Psoas muscle (tissue), 8 donors: ENCODE results near the gene ITGA1. TPM values are rescaled to one million over a fixed set of nuclear protein-coding genes. Genes with fewer than 3 reads are reported as not detected.

Experiments
- ATAC-seq, 4 donors: fragments of 200-7000 bp; cut with Tn5 transposase; one replicate each; pipeline ENCODE4 v1.9.1; 2020; ENCODE audit warnings: moderate library complexity in 3 of 4, mild to moderate bottlenecking in 2 of 4
- DNase-seq, 2 donors: peaks; one replicate each; pipeline ENCODE4 v3.0.0-alpha.2; 2020
- H3K27ac ChIP-seq: fragments of 200-600 bp; one replicate; pipeline ENCODE4 v1.8.0; 2022
- H3K27me3 ChIP-seq, 3 donors: fragments of 200-600 bp in 1 of 3; one replicate each; pipeline versions ENCODE4 v1.6.1 to v1.8.0; 2013 to 2022; ENCODE audit warnings: low read length in 2 of 3, mild to moderate bottlenecking in 2 of 3, moderate library complexity in 1 of 3; ENCODE audit not compliant: insufficient read depth in 3 of 3
- H3K36me3 ChIP-seq, 2 donors: fragments of 200-600 bp in 1 of 2; one replicate each; pipeline versions ENCODE4 v1.6.1 to v1.8.0; 2013 to 2022; ENCODE audit warnings: low read depth in 1 of 2, mild to moderate bottlenecking in 1 of 2, moderate library complexity in 1 of 2; ENCODE audit not compliant: insufficient read depth in 1 of 2
- H3K4me1 ChIP-seq: fragments of 200-600 bp; one replicate; pipeline ENCODE4 v1.8.0; 2022
- H3K4me3 ChIP-seq: fragments of 200-600 bp; one replicate; pipeline ENCODE4 v1.8.0; 2022; ENCODE audit warnings: mild to moderate bottlenecking
- H3K9me3 ChIP-seq: fragments of 200-600 bp; one replicate; pipeline ENCODE4 v1.8.0; 2022
- WGBS, 3 donors: extraction: QIAGEN DNeasy Blood & Tissue Kit; methylation state at CpG; one replicate each; pipeline versions ENCODE4 v1.1.6 to v1.1.7; 2013; 5-methylcytosine and 5-hydroxymethylcytosine counted together
- intact Hi-C, 2 donors: fragments of 100-400 bp; cut with DNase I; formaldehyde crosslinking; loops; one replicate each; pipeline versions ENCODE4 v1.11.0 to v1.14.2; 2022
- polyA plus RNA-seq, 3 donors: library from polyadenylated mRNA; stranded (reverse); fragments of 200-250 nt; gene quantifications; one replicate each; pipeline ENCODE4 v1.2.3, GENCODE V29; 2013
- total RNA-seq, 4 donors: library from RNA; stranded (reverse); fragmentation: NEBNext Ultra II Directional in 2 of 4; extraction: Animal tissue kit (Norgen Biotek cat#: 25700) in 2 of 4; gene quantifications; one replicate each; pipeline versions ENCODE4 v1.2.1 to v1.2.4, GENCODE V29; 2021 to 2023
- TF ChIP-seq, protein P1 (sequence below): fragments of 200-600 bp; IDR thresholded peaks from one replicate; pipeline ENCODE4 v1.8.0; 2022; ENCODE audit warnings: antibody characterized with exemption
- donor health status: healthy with polysubstance abuse.
- donor health status: DM: no; HTN: no; CAD: no; lungs with moderate emphysema.
- donor health status: Bipolar disorder and iron deficiency.
- donor health status: healthy.
- donor health status: DM: yes; HTN: yes; CAD: no.
- donor health status: DM: no; HTN: no; CAD: no.
- donor health status: DM: no; HTN: no; CAD: no.
- donor health status: DM: yes; HTN: yes; CAD: no.

ITGA1 gene
- total and polyA plus RNA-seq, 7 donors, result 3.4 to 29.3 (median 13.0) TPM

DNA sequence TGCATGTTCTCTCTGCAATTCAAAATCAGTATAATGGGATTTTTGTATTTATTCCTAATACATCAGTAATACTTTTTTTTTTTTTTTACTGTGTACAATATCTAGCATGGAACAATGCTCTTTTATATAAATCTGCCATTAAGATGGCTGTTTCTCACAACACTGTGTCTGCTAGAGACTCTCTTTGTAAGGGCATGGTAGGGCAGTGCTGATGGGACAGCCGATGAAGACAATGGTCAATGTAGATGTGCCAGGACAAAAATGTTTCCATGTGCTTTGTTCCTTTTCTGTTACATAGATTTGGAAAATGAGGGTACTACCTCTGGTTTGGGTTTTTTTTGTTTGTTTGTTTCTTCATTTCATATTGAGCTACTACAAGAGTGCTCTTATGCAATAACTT, 106.1 kb downstream of the ITGA1 start:
- DNase-seq (no peak), ATAC-seq (no peak)
- peaks cover 7% of the 10 kb centered on the region for H3K4me1 ChIP-seq
- intact Hi-C loops, result no loop called here
- TF ChIP-seq, protein P1, sequence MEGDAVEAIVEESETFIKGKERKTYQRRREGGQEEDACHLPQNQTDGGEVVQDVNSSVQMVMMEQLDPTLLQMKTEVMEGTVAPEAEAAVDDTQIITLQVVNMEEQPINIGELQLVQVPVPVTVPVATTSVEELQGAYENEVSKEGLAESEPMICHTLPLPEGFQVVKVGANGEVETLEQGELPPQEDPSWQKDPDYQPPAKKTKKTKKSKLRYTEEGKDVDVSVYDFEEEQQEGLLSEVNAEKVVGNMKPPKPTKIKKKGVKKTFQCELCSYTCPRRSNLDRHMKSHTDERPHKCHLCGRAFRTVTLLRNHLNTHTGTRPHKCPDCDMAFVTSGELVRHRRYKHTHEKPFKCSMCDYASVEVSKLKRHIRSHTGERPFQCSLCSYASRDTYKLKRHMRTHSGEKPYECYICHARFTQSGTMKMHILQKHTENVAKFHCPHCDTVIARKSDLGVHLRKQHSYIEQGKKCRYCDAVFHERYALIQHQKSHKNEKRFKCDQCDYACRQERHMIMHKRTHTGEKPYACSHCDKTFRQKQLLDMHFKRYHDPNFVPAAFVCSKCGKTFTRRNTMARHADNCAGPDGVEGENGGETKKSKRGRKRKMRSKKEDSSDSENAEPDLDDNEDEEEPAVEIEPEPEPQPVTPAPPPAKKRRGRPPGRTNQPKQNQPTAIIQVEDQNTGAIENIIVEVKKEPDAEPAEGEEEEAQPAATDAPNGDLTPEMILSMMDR, result no peak
- no peak overlapping the region for H3K4me3 ChIP-seq
- WGBS, 3 donors, result 40 to 71% (median 55%) methylated on average over 1 of the region's 1 CpG
- no peak overlapping the region for H3K27ac ChIP-seq
- no peaks in the 10 kb centered on the region for H3K9me3 ChIP-seq
- peaks cover 0 to under 1% of the 10 kb centered on the region in 2 donors for H3K36me3 ChIP-seq
- no peaks in the 10 kb centered on the region for H3K27me3 ChIP-seq

DNA sequence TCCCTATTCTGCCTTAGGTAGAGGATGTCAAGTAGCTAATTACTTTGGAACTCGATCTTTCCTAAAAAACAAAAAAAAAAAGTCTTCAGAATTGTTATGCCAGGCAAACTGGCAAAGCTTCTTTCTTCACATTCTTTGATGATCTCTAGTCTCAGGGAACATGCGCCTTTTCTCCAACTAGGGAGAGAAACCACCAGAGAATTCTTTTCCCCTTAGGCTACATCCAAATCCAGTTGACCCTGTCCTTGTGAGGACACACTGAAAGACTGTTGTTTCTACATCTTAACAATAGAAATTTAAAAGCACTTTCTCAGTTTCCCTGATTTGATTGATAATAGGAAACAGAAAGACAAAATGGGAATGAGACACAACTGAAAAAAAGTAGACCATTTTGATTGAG, 106.7 kb downstream of the ITGA1 start:
- no peak overlapping the region for H3K27ac ChIP-seq
- intact Hi-C loops, result no loop called here

DNA sequence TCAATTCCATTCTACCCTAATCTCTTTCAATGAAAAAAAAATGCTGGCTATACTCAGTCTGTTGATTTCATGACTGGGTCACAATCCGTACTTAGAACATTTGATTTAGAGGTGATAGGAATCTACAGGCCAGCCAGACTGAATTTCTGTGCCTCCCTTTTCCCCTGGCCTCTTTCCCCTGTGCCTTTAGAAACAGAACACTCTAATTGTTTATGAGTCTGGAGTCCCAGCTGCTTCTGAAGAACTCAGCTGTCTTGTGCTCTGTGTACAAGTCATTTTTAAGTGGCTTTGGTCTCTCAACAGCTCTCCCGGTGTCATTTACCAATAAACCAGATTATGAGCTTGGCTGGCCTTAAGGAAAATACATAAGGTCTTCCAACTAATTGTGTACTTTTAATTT, 107.4 kb downstream of the ITGA1 start:
- Histone ChIP-seq H3K27ac (no peak overlapping the region), H3K27me3 (no peaks in the 10 kb centered on the region), H3K4me1 (peaks cover 7% of the 10 kb centered on the region), H3K9me3 (no peaks in the 10 kb centered on the region), H3K4me3 (no peak overlapping the region), H3K36me3 (no peaks in the 10 kb centered on the region)
- intact Hi-C loops, result no loop called here
- TF ChIP-seq, protein P1, result no peak
- WGBS, 3 donors, result 22 to 48% (median 27%) methylated on average over 2 of the region's 2 CpGs
- ATAC-seq, result no peak
- DNase-seq, result no peak

More for the DNA sequence above, 106.7 kb downstream of the ITGA1 start:
- no peak for DNase-seq
- TF ChIP-seq, protein P1, result no peak
- 55 to 84% (median 56%) methylated on average over 2 of the region's 2 CpGs for WGBS, 3 donors
- Histone ChIP-seq H3K27me3 (no peaks in the 10 kb centered on the region), H3K36me3 (no peaks in the 10 kb centered on the region), H3K4me3 (no peak overlapping the region), H3K9me3 (no peaks in the 10 kb centered on the region), H3K4me1 (peaks cover 7% of the 10 kb centered on the region)
- no peak for ATAC-seq

DNA sequence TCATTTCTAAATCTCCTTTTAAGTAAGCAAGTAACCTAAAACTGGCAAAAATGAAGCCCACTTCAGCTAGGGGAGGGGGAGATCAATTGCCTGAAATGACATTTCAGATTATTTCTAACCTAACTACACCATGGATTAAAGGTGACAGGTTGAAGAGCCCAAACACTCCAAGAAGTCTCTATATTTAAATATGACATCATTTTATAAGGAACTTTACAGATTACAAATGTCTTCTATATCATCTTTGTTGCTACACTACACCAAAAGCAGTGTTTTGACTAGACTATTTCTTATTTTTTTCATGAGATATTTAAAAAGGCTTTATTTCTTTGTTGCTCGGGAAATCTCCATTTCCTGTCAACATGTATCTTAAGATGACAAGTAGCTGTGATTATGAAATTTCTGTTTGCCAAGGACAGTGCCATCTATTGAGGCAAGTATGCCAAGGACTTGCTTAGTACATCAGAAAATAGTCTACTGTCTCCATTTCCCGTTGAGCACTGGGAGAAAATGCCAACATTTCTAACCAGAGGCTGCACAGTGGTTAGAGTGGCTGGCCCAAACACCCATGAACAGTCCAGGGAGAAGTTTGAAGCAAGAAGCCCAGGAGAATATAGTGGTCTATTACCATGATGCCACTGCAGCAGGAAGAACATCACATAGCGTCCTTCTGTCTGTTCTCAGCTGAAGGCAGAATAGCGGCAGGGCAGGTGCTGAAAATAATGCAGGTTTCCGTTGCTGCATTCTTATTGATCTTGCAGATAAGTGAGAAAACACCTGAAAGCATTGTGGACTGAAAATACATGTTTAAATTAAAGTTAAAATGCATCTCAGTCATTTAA, 108.1 kb downstream of the ITGA1 start:
- Histone ChIP-seq H3K4me3 (no peak overlapping the region), H3K36me3 (no peaks in the 10 kb centered on the region), H3K4me1 (peaks cover 7% of the 10 kb centered on the region), H3K27me3 (no peaks in the 10 kb centered on the region), H3K9me3 (no peaks in the 10 kb centered on the region), H3K27ac (no peak overlapping the region)
- DNase-seq, result no peak
- intact Hi-C loops, result no loop called here
- WGBS, 3 donors, result 58 to 73% (median 60%) methylated on average over 5 of the region's 5 CpGs
- ATAC-seq, result no peak
- TF ChIP-seq, protein P1, result no peak
